ENCODE measurements around the gene PDHB.

GRCh38 chr3:58466899-58467563 lies 33.4 kb upstream of the PDHB start:
- TF ChIP-seq, protein P1, sequence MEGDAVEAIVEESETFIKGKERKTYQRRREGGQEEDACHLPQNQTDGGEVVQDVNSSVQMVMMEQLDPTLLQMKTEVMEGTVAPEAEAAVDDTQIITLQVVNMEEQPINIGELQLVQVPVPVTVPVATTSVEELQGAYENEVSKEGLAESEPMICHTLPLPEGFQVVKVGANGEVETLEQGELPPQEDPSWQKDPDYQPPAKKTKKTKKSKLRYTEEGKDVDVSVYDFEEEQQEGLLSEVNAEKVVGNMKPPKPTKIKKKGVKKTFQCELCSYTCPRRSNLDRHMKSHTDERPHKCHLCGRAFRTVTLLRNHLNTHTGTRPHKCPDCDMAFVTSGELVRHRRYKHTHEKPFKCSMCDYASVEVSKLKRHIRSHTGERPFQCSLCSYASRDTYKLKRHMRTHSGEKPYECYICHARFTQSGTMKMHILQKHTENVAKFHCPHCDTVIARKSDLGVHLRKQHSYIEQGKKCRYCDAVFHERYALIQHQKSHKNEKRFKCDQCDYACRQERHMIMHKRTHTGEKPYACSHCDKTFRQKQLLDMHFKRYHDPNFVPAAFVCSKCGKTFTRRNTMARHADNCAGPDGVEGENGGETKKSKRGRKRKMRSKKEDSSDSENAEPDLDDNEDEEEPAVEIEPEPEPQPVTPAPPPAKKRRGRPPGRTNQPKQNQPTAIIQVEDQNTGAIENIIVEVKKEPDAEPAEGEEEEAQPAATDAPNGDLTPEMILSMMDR (IDR thresholded peaks at IDR 0.05) = no peak
- TF ChIP-seq POLR2A (IDR thresholded peaks at IDR 0.05) = no peak

Measured in right lobe of liver (tissue), 4 donors.